ENCODE data around the gene KIF19. TPM values are rescaled to one million over a fixed set of nuclear protein-coding genes. Genes with fewer than 3 reads are reported as not detected.

KIF19 gene
- total RNA-seq, 1 experiment from 2014 or later = 2.5 TPM

GRCh38 chr17:74339537-74340195, 13.6 kb downstream of the KIF19 start:
- no peak for DNase-seq (ENCODE audit: low spot score)

GRCh38 chr17:74340470-74341023, 14.5 kb downstream of the KIF19 start:
- no peak for DNase-seq (ENCODE audit: low spot score)

DNA sequence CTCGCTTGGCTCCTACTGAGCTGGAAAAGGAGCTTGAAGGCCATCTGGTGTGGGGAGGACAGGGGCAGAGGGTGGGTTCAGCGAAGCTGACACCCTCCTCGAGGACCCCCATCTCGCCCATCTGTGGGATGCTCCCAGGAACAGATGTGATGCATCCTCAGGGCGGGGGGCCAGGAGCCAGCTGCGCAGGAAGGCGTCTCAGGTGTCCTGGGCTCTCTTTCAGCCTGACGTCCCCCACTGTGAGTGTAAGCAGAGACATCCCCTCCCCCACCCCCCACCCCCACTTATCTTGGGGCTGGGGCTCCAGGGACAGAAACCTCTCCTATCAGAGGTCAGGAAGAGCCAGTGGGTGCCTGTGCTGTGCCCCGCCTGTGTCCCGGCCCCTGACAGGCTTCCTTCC, 16.2 kb downstream of the KIF19 start:
- no peak for DNase-seq (ENCODE audit: low spot score)

GRCh38 chr17:74343121-74343520, 17.1 kb downstream of the KIF19 start:
- DNase-seq (ENCODE audit: low spot score) = no peak

DNA sequence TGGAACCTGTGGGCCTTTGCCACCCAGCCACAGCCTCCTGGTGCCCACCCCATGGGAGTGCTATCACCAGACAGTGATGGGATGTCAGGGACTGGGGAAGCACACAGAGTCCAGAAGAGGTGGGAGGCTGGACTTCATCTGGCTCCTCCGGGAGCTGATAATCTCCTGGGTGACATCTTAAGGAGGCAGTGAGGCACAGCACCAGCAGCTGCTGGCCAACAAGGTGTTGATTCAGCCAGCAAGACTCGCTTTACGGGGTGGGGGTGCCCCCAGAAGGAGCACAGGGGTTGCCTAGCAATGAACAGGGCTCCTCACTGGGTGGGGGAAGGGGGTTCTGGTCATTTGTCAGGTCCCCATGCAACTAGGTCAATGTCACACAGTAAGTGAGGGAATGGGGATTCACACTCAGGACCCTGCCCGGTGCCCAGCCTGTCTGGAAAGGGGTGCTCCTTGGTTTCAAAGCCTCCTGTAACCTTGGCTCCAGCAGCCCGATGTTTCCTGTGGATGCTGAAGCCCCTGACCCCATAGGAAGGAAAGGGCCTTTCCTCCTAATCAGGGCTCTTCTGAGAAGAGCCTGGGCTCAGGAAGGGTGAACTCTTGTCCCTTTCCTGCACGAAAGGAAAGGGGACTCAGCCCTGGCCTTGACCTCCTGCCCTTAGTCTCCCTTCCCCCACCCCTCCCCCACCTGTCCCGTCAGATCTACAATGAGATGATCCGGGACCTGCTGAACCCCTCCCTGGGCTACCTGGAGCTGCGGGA, 17.7 kb downstream of the KIF19 start:
- DNase-seq (ENCODE audit: low spot score) = no peak

DNA sequence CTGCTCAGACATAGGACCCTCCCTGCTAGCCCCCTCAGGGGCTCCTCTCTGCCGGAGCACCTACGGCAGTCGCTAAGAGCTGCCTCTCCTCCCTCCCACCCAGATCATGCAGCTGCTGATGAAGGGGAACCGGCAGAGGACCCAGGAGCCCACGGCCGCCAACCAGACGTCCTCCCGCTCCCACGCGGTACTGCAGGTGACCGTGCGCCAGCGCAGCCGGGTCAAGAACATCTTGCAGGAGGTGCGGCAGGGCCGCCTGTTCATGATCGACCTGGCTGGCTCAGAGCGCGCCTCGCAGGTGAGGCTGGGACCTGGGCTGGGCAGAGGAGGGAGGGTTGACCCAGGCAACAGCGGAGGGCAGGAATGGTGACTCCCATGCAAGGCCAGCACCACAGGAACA, 18.6 kb downstream of the KIF19 start:
- no peak for DNase-seq (ENCODE audit: low spot score)

DNA sequence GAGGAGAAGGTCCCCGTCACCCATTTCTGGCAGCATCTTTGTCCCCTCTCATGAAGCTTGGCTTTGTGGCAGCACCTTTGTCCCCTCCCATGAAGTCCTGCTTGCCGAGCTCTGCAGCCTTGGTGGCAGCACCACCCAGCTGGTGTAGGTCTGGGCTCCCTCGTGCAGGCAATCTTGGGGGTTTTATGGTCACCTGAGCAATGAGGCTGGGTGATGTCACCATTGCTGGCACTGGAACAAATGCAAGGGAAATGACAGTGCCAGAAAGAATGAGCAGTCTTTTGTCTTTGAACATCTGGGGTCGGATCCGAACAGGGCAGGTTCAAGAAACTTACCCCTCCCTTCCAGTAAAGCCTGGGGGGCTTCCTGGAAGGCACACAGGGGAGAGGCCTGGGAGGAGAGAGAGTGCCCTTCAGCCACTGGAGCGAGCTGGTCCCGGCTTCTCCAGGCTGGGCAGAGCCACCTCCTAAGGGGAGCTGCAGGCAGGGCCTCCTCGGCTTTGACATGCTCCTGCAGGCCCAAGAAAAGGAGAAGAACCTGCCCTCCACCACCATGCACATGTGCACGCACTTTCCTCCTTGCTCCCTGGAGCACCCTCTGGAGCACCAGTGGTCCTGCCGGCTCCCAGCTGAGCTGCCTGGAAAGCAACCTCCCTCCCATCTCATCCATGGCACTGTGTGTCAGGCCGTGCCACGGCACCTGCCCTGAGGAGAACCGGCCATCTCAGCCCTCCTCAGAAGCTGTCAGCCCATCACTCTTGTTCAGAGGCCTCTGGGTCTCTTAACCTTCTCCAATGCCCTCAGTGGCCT, 19.6 kb downstream of the KIF19 start:
- DNase-seq (ENCODE audit: low spot score) = no peak

- no peak for DNase-seq (ENCODE audit: low spot score)
Observed at GRCh38 chr17:74347646-74348045, 21.6 kb downstream of the KIF19 start.

- DNase-seq (ENCODE audit: low spot score) = no peak
Observed at GRCh38 chr17:74349120-74349519, 23.1 kb downstream of the KIF19 start.

DNA sequence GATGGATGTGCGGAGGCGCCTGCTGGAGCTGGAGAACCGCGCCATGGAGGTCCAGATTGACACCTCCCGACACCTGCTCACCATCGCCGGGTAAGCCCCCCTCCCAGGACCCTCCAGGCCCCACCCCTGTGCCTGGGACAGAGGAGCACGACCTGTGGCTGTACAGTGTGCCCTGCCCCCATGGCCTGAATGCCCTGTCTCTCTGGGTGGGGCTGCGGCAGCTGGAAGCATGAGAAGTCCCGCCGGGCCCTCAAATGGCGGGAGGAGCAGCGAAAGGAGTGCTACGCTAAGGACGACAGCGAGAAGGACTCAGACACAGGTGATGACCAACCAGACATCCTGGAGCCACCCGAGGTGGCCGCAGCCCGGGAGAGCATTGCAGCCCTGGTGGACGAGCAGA, 24.5 kb downstream of the KIF19 start:
- DNase-seq (ENCODE audit: low spot score) = no peak

DNA sequence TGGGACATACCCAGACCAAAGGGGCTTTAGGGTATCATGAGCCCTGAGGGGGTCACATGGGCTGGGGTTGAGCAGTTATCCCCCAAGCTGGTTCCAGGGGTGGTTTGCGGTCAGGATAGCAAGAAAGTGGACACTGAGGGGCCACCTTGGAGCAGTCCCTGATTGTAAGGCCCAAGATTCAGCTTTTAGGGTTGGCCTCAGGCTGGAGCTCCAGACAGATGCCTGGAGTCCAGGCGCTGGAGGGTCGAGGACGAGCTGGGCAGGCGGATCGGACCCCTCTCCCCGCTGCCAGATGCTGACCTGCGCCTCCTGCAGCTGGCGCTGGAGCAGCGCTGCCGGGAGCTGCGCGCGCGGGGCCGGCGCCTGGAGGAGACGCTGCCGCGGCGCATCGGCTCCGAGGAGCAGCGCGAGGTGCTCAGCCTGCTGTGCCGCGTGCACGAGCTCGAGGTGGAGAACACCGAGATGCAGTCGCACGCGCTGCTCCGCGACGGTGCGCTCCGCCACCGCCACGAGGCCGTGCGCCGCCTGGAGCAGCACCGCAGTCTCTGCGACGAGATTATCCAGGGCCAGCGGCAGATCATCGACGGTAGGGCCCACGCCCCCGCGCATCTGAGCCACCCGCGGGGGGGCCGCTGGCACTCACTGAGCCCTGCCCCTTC, 25.7 kb downstream of the KIF19 start:
- no peak for DNase-seq (ENCODE audit: low spot score)

- DNase-seq (ENCODE audit: low spot score) = no peak
Observed at GRCh38 chr17:74353446-74354060, 27.5 kb downstream of the KIF19 start.

GRCh38 chr17:74354123-74354522, 28.1 kb downstream of the KIF19 start:
- DNase-seq (ENCODE audit: low spot score) = no peak

GRCh38 chr17:74354561-74354960, 28.5 kb downstream of the KIF19 start:
- no peak for DNase-seq (ENCODE audit: low spot score)

DNA sequence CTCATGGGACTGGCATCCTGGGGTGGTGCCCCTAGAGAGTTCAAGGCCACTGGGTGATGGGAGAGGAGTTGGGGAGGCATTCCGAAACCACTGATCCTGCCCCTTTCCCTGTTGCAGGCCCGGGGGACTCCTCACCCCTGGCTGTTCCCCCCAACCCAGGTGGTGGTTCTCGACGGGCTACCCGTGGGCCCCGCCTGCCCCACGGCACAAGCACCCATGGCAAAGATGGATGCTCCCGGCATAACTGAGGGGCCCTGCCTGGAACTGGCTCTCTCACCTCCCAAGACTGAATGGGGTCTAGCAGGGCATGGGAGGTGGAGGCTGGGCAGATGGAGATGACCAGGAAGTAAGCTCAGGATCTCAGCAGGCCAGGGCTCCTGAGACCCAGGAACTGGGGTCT, 29.0 kb downstream of the KIF19 start:
- DNase-seq (ENCODE audit: low spot score) = no peak

- DNase-seq (ENCODE audit: low spot score) = no peak
Observed at GRCh38 chr17:74356646-74357465, 30.8 kb downstream of the KIF19 start.

DNA sequence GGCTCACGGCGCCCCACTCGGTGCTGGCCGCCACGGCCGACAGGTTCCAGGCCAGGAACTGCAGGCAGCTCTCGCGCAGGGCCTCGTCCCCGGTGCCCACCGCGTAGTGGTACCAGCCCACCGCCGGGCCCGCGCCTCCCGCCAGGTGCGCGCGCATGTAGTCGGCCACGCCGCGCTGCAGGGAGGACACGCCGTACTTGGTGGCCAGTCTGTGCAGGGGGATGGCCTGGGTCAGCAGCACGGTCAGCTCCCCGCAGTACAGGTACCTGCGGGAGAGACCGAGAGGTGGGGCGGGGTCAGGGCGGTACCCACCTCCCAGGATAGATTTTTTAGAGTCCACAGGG, 31.4 kb downstream of the KIF19 start:
- no peak for DNase-seq (ENCODE audit: low spot score)

- no peak for DNase-seq (ENCODE audit: low spot score)
Observed at GRCh38 chr17:74358697-74359096, 32.7 kb downstream of the KIF19 start.

GRCh38 chr17:74359916-74360315, 33.9 kb downstream of the KIF19 start:
- DNase-seq (ENCODE audit: low spot score) = no peak

DNA sequence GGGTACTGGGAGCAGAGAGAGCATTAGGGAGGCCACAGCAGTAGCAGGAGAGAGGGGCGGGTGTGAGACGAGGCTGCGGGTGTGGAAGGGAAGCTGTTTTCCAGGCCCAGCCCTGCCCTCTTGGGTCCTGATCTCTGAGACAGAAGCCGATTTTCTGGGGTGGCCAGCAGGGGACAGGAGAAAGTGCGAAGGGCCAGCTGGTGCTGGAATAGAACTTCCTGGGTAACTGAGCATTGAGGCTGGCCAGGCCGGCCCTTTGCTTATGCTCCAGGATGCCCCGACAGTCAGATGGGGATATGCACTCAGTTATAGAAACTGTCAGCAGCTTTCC, 34.8 kb downstream of the KIF19 start:
- no peak for DNase-seq (ENCODE audit: low spot score)
